T1000 (cell line): ENCODE data around the gene CSF3R.

Experiments
- DNase-seq: peaks from one replicate; lab custom pipeline; 2025; ENCODE audit warnings: mixed read lengths; lab: John Stamatoyannopoulos, UW

CSF3R gene

GRCh38 chr1:36419569-36419968 is 63.1 kb downstream of the CSF3R start:
- no peak for DNase-seq

GRCh38 chr1:36419140-36419539 is 63.6 kb downstream of the CSF3R start:
- no peak for DNase-seq

GRCh38 chr1:36417931-36418330 is 64.8 kb downstream of the CSF3R start:
- no peak for DNase-seq
